EH (cell line): ENCODE data around the gene TNFRSF13B.

ENCODE experiments used
- DNase-seq: peaks from one replicate; pipeline ENCODE4 v3.0.0-alpha.2; 2015; ENCODE audit warnings: low read depth

Gene TNFRSF13B

DNA sequence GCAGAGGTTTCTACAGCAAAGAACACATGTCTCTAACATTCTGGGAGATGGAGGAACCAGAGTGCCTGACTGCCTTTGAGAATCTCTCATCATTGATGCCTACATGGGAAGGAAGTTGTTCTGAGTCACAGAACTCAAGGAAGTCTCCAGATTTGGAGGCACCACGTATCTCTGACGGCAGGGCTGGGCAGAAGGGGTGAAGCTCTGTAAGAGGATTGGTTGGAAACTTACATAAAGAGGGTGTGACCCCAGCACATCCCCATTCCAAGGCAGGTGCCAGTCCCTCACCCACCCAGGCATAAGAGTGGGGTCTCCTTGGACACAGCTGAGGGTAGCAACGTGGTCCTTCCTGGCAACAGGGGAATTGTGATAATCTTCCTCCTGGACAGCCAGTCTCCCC, 17.4 kb downstream of the TNFRSF13B start:
- no peak for DNase-seq

- DNase-seq = no peak
Measured at GRCh38 chr17:16953841-16954240, 18.1 kb downstream of the TNFRSF13B start.

DNA sequence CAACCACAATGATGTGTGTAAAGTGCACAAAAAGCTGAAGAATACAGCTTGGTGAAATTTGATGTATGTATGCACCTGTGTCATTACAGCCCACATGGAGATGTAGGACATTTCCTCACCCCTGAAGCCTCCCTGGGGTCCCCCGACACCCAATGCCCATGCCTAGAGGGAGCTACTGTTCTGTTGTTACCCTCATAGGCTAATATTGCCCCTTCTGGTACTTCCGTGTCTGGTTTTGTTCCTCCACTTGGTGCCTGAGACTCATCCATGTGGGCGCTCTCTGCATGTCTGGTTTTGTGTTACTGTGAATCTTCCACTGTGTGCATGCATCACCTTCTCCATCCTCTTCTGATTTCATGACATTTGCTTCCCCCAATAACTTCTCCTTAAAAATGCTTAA, 18.6 kb downstream of the TNFRSF13B start:
- no peak for DNase-seq

GRCh38 chr17:16952401-16952800, 19.5 kb downstream of the TNFRSF13B start:
- no peak for DNase-seq

- DNase-seq = no peak
Measured at GRCh38 chr17:16950488-16950887, 21.4 kb downstream of the TNFRSF13B start.

DNA sequence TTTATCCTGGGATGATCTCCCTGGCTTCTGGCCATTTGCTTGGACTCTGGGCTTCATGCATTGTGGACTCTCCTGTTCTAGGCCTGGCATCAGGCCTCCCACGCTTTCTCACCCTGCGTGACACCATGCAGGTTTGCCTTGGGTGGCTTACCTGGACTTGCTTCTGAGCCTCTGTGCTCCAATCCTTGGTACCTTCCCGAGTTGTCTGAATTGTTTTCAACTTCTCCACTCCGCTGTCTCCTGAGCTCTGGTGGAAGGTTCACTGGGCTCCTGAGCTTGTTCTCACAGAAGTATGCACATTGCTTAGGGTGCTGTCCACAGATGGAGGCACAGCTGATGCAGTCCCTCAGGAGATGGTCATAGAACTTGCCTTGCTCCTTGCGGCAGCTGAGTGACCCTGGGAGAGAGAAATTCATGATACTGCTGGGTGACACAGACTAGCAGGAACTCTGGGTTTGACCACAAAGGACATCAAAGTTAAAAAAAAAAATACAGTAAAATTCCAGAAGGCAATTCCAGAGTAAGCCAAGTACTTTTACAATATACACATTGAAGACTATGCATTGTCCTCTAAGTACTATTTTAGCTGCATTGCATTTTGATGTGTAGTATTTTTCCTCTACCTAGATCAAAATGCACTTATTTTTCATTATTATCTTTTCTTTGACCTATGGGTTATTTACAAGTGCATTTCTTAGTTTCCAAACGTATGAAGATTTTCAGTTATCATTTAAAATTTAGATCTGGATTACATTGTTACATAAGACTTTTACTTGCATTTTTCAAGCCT, 23.1 kb downstream of the TNFRSF13B start:
- no peak for DNase-seq

- DNase-seq = no peak
Measured at GRCh38 chr17:16947470-16947869, 24.4 kb downstream of the TNFRSF13B start.

GRCh38 chr17:16945663-16946218, 26.2 kb downstream of the TNFRSF13B start:
- DNase-seq = no peak

GRCh38 chr17:16945136-16945482, 26.8 kb downstream of the TNFRSF13B start:
- DNase-seq = no peak

DNA sequence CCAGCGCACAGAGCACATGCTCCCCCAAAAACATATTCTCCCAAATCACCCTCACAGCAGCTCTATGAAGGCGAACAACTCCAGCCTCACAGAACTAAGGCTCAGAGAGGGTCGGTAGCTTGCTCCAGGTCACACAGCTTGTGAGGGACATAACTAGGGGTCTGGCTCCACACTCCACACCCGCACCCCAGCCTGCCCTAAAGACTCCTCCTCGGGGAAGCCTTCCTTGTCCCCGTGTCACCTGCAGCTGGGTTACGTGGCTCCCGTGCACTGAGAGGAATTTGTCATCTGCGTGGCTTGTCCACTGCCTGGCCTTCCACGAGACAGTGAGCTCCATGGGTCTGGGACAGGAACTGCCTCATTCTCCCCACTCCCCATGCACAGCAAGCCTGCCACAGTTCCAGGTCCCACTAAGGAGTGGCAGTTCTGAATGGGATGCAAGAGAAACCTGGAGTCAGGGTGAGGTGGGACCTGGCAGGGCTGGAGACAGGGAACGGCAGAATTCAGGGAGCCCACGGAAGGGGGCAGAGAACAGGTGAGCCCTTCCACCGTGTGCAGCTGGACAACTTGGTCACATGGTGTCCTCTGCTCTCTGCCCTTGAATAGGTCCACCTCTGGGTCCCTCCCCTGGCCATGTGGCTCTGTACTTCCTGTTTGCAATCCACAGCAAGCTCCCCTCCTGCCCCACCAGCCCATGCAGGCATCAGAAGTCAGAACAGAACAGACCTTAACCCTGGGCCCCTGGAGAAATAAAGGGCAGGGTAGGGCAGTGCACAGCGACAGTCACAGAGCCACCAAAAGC, 27.4 kb downstream of the TNFRSF13B start:
- no peak for DNase-seq

DNA sequence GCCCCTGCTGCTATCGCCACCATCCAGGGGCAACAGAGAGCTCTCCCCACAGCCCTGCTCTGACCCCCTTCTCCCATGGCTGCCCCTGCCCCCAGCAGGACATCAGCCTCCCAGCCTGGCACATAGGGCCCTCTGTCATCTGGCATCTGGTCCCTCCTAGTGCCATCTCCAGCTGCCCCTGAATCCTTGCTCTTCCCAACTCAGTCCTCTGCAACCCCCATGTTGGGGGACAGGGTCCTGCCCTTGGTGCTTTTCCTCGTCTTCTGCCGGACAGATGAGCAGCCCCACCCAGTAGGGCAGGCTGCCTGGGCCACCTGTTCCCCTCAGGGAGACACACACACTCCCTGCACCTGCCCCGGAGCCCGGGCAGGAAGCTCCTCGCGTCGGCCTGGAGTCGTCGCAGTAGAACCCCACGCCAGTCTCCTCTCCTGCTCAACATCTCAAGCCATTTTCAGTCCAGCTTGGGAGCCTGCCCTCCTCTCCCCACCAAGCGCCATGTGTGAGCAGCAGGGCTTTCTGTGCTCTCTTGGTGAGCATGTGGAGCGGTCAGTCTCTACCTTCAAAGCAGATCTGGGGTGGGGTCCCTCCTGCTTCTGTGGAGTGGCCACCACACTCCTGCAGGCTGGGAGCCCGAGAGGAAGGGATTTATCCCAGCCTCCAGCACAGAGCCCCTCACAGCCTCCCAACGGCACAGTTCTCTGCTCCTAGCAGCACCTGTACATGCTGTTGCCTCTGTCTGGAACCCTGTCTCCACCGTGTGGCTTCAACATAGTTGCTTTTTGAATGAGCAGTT, 28.2 kb downstream of the TNFRSF13B start:
- no peak for DNase-seq

DNA sequence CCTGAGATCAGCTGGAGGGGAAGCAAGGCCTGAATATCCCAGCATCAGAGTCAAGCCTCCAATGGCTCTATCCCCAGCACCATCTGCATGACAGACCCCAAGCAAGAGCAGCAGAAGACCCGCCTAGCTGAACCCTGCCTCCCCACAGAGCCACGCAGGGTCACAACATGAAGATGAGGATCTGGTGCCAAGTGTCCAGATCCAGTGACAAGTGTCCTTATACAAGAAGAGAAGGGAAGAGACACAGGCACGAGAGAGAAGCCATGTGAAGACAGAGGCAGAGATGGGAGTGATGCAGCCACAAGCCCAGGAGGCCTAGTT, 28.9 kb downstream of the TNFRSF13B start:
- DNase-seq = no peak

DNA sequence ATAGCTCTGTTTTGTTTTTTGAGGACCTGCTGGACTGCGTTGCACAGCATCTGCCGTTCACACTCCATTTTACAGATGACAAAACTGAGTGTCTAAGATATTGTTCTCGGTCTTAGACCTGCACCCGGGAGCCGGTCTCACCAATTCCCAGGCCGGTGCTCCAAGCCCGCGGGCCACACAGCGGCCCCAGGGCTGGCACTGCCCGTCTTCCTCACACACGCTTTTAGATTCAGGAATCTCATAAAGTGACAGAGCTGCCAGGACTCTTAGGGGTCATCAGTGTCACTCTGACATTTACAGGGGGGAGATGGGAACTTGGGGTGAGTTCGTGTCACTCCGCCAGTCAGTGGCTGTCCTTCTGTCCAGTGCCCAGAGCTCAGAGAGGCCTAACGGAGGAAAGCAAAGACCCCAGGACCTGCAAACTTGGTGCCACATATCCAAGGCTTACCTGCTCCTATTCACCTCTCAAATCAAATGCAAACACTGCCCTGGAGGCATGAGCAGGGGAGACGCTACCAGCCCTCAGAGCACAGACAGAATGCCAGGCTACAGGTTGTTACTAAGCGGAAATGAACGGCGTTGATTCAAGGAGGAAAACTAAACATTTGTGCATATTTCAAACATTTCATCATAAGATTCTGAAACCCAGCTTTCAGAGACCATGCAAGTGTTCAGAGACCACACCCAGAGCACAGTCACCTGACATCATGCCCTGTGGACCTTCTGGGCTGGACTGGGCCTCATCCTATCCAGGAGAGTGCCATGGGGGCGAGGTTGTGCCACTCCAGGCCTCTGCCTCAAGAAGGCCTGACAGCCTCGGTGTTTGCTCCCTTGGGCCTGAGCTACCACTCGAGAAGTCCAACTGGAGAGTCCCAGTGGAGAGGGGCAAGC, 29.5 kb downstream of the TNFRSF13B start:
- DNase-seq = no peak

- DNase-seq = peak; percentile 11
Measured at GRCh38 chr17:16941072-16942036, 30.6 kb downstream of the TNFRSF13B start.

GRCh38 chr17:16940116-16940881, 31.6 kb downstream of the TNFRSF13B start:
- DNase-seq = no peak

- no peak for DNase-seq
Measured at GRCh38 chr17:16939606-16940115, 32.3 kb downstream of the TNFRSF13B start.

DNA sequence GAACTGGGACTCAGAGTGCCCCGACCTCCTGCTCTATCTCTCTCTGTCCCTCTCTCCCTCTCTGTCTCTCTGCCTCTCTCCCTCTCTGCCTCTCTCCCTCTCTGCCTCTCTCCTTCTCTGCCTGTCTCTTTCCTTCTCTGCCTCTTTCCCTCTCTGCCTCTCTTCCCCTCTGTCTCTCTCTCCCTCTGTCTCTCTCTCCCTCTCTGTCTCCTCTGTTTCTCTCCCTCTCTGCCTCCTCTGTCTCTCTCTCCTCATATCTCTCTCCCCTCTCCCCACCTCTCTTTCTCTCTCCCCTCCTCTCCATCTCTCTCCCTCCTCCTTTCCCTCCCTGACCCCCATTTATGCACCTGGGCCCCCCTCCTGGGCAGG, 32.7 kb downstream of the TNFRSF13B start:
- no peak for DNase-seq

- DNase-seq = no peak
Measured at GRCh38 chr17:16938496-16939207, 33.3 kb downstream of the TNFRSF13B start.

DNA sequence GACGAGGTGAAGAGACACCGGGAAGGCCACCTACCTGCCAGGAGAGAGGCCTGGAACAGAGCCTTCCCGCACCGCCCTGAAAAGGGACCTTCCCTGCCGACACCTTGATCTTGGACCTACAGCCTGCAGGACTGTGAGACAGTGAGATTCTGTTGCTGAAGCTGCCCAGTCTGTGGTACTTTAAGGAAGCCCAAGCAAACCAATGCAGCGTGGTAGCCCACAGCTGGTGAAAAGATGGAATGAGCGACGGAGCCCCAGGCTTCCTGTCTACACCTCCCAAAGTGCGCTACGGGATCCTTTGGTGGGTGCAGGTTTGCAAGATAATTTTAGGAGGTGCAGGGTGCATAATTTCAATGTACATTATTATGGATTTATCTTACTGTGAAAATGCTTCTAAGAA, 33.9 kb downstream of the TNFRSF13B start:
- no peak for DNase-seq
